Skin of body (tissue), 2 donors: ENCODE measurements around the gene ETFRF1. TPM values are rescaled to one million over a fixed set of nuclear protein-coding genes. Genes with fewer than 3 reads are reported as not detected.

Experiments used
- DNase-seq: peaks from one replicate; lab custom pipeline; 2025; lab: John Stamatoyannopoulos, UW
- total RNA-seq: library from RNA; depleted of rRNA; stranded (reverse); fragments of >200 nt; gene quantifications from one replicate; pipeline ENCODE4 v1.2.3, GENCODE V29; 2014

ETFRF1 gene
- 20.6 TPM for total RNA-seq

- DNase-seq, result peak; percentile 94
Measured at GRCh38 chr12:25195056-25195971, at the start of gene ETFRF1, which contains the start of gene DNAI7. TSS of gene ETFRF1 (plus strand) at chr12:25195237. CDS start at chr12:25203957, 8,720 bp downstream. TSS of gene DNAI7 (minus strand) at chr12:25195160. CDS start at chr12:25195078, 82 bp downstream.

- DNase-seq, result no peak
Measured at GRCh38 chr12:25146686-25147085, 48.4 kb upstream of the ETFRF1 start.

GRCh38 chr12:25151476-25151875 lies 43.6 kb upstream of the ETFRF1 start:
- peak; percentile 45 for DNase-seq

- DNase-seq, result no peak
Measured at GRCh38 chr12:25152055-25152454, 43.0 kb upstream of the ETFRF1 start.

- DNase-seq, result no peak
Measured at GRCh38 chr12:25155022-25155576, 39.9 kb upstream of the ETFRF1 start.

GRCh38 chr12:25156061-25156460 lies 39.0 kb upstream of the ETFRF1 start:
- no peak for DNase-seq

- DNase-seq, result no peak
Measured at GRCh38 chr12:25162866-25163265, 32.2 kb upstream of the ETFRF1 start.

GRCh38 chr12:25182765-25183164 lies 12.3 kb upstream of the ETFRF1 start:
- no peak for DNase-seq

GRCh38 chr12:25184132-25184531 lies 10.9 kb upstream of the ETFRF1 start:
- DNase-seq, result no peak

GRCh38 chr12:25186038-25186787 lies 8.8 kb upstream of the ETFRF1 start:
- DNase-seq, result no peak

- DNase-seq, result no peak
Measured at GRCh38 chr12:25186788-25187402, 8.1 kb upstream of the ETFRF1 start.

- no peak for DNase-seq
Measured at GRCh38 chr12:25187781-25188180, 7.3 kb upstream of the ETFRF1 start.

GRCh38 chr12:25189656-25190055 lies 5.4 kb upstream of the ETFRF1 start:
- DNase-seq, result no peak

GRCh38 chr12:25190793-25191192 lies 4.2 kb upstream of the ETFRF1 start:
- no peak for DNase-seq

- peak; percentile 81 for DNase-seq
Measured at GRCh38 chr12:25194214-25194613, 823 bp upstream of the ETFRF1 start.

- DNase-seq, result no peak
Measured at GRCh38 chr12:25194722-25195055, 348 bp upstream of the ETFRF1 start.

GRCh38 chr12:25197608-25198007 lies 2.6 kb downstream of the ETFRF1 start:
- no peak for DNase-seq

- DNase-seq, result no peak
Measured at GRCh38 chr12:25200703-25201102, 5.7 kb downstream of the ETFRF1 start.

- no peak for DNase-seq
Measured at GRCh38 chr12:25202137-25202536, 7.1 kb downstream of the ETFRF1 start.

- no peak for DNase-seq
Measured at GRCh38 chr12:25207411-25207810, 12.4 kb downstream of the ETFRF1 start.

- no peak for DNase-seq
Measured at GRCh38 chr12:25207846-25208245, 12.8 kb downstream of the ETFRF1 start.

GRCh38 chr12:25208554-25208953 lies 13.5 kb downstream of the ETFRF1 start:
- no peak for DNase-seq
